ENCODE data around the gene ZDHHC7. TPM values are rescaled to one million over a fixed set of nuclear protein-coding genes. Genes with fewer than 3 reads are reported as not detected.

ZDHHC7 gene
- total RNA-seq, 3 donors from 2014 or later, result 27.2 to 34.6 (median 31.8) TPM

GRCh38 chr16:84928679-84929420 lies 82.5 kb downstream of the ZDHHC7 start:
- Mint-ChIP-seq H3K4me1 (ENCODE audit: low read depth) (no peaks in the 10 kb centered on the region), H3K27me3 (ENCODE audit: low read depth) (no peaks in the 10 kb centered on the region), H3K4me3 (no peak overlapping the region), H3K9me3 (no peaks in the 10 kb centered on the region), H3K36me3 (ENCODE audit: insufficient read depth) (no peaks in the 10 kb centered on the region)
- DNase-seq (no peak), ATAC-seq (no peak)

- Mint-ChIP-seq H3K27me3 (ENCODE audit: low read depth) (no peaks in the 10 kb centered on the region), H3K36me3 (ENCODE audit: insufficient read depth) (no peaks in the 10 kb centered on the region), H3K9me3 (no peaks in the 10 kb centered on the region), H3K4me1 (ENCODE audit: low read depth) (no peaks in the 10 kb centered on the region), H3K4me3 (no peak overlapping the region)
- ATAC-seq (no peak), DNase-seq (no peak)
These were observed 83.4 kb downstream of the ZDHHC7 start for GRCh38 chr16:84927621-84928591.

- ATAC-seq (no peak), DNase-seq (no peak)
- Mint-ChIP-seq H3K36me3 (ENCODE audit: insufficient read depth) (no peaks in the 10 kb centered on the region), H3K4me3 (no peak overlapping the region), H3K9me3 (no peaks in the 10 kb centered on the region), H3K27me3 (ENCODE audit: low read depth) (no peaks in the 10 kb centered on the region), H3K4me1 (ENCODE audit: low read depth) (no peaks in the 10 kb centered on the region)
These were observed 84.9 kb downstream of the ZDHHC7 start for GRCh38 chr16:84926462-84926861.

- Mint-ChIP-seq H3K4me1 (ENCODE audit: low read depth) (no peaks in the 10 kb centered on the region), H3K4me3 (no peak overlapping the region), H3K9me3 (no peaks in the 10 kb centered on the region), H3K27me3 (ENCODE audit: low read depth) (peaks cover under 1% of the 10 kb centered on the region), H3K36me3 (ENCODE audit: insufficient read depth) (no peaks in the 10 kb centered on the region)
- ATAC-seq (no peak), DNase-seq (no peak)
These were observed 85.5 kb downstream of the ZDHHC7 start for GRCh38 chr16:84925773-84926372.

- peak; percentile 61 to 80 for ATAC-seq
- Mint-ChIP-seq H3K4me1 (ENCODE audit: low read depth) (no peaks in the 10 kb centered on the region), H3K4me3 (no peak overlapping the region)
These were observed 86.1 kb downstream of the ZDHHC7 start for GRCh38 chr16:84925092-84925772.

GRCh38 chr16:84924331-84925091 lies 86.8 kb downstream of the ZDHHC7 start:
- no peaks in the 10 kb centered on the region for H3K36me3 Mint-ChIP-seq (ENCODE audit: insufficient read depth)
- H3K27me3 Mint-ChIP-seq (ENCODE audit: low read depth), result peaks cover 7% of the 10 kb centered on the region
- no peaks in the 10 kb centered on the region for H3K4me1 Mint-ChIP-seq (ENCODE audit: low read depth)
- no peaks in the 10 kb centered on the region for H3K9me3 Mint-ChIP-seq
- no peak overlapping the region for H3K4me3 Mint-ChIP-seq
- ATAC-seq, result no peak
- DNase-seq, result no peak

More at GRCh38 chr16:84925092-84925772, 86.1 kb downstream of the ZDHHC7 start:
- H3K9me3 Mint-ChIP-seq, result no peaks in the 10 kb centered on the region
- H3K27me3 Mint-ChIP-seq (ENCODE audit: low read depth), result peaks cover 7% of the 10 kb centered on the region
- no peaks in the 10 kb centered on the region for H3K36me3 Mint-ChIP-seq (ENCODE audit: insufficient read depth)
- peak; percentile 71 for DNase-seq

Other genes with a start within 250 kb of the ZDHHC7 start
- gene CRISPLD2, start 191.6 kb downstream of the ZDHHC7 start, total RNA-seq, result under 1 TPM; 0.11 to 0.57 (median 0.46) TPM
- gene KIAA0513, start 16.3 kb upstream of the ZDHHC7 start, total RNA-seq, result 10 to 100 TPM; 13.6 to 19.6 (median 17.6) TPM
- not detected for gene CIBAR2, start 100.9 kb upstream of the ZDHHC7 start, total RNA-seq

Data from activated T-cell treated with anti-CD3 and anti-CD28 coated beads, Interleukin-2, amount 50 U/mL, for 4 hours (primary cell).